SK-N-SH (cell line): ENCODE results near the gene TGM5. TPM values are rescaled to one million over a fixed set of nuclear protein-coding genes. Genes with fewer than 3 reads are reported as not detected.

Experiments used
- CTCF ChIA-PET: fragments of 300-600, 350-600 bp; formaldehyde crosslinking; extraction: SDS; loops from one replicate; lab custom pipeline; 2021; lab: Yijun Ruan, JAX
- POLR2A ChIA-PET: fragments of 350-600 bp; sonication (Branson Sonifier 250); formaldehyde crosslinking; extraction: SDS; loops from one replicate; lab custom pipeline; 2020; ENCODE audit warnings: antibody characterized with exemption, inconsistent platforms; lab: Yijun Ruan, JAX
- DNase-seq: peaks from one replicate; pipeline ENCODE4 v3.0.0; 2012
- H2AFZ ChIP-seq: fragments of 200-600 bp; sonication (generic); 2 replicates; pipeline ENCODE4 v1.8.1; 2016; ENCODE audit warnings: antibody characterized with exemption, mild to moderate bottlenecking, low read depth
- H3F3A ChIP-seq: fragments of 200-600 bp; sonication (generic); replicated peaks from 2 replicates; pipeline ENCODE3; 2016; ENCODE audit warnings: antibody characterized with exemption, mild to moderate bottlenecking; ENCODE audit not compliant: insufficient read depth
- H3K27ac ChIP-seq, 2 experiments: fragments of 200-500 bp in 1 of 2; fragments of 200-600 bp in 1 of 2; sonication (Bioruptor generic) in 1 of 2; sonication (generic), shearing (Covaris generic) in 1 of 2; 2 replicates each; pipeline versions ENCODE4 v1.5.1 to v1.6.1; 2014 to 2016; ENCODE audit warnings: low read depth in 2 of 2, inconsistent platforms in 1 of 2, low read length in 1 of 2, mild to moderate bottlenecking in 1 of 2, mixed read lengths in 1 of 2
- H3K27me3 ChIP-seq: fragments of 200-600 bp; sonication (generic), shearing (Covaris generic); 2 replicates; pipeline ENCODE4 v1.6.1; 2016; ENCODE audit warnings: mixed run types; ENCODE audit not compliant: insufficient read depth
- H3K36me3 ChIP-seq, 2 experiments: fragments of 200-500 bp in 1 of 2; fragments of 200-600 bp in 1 of 2; sonication (Bioruptor generic) in 1 of 2; sonication (generic) in 1 of 2; replicated peaks in 1 of 2; 2 replicates each; pipeline versions ENCODE3 to v1.5.1; 2014 to 2016; ENCODE audit warnings: low read length in 1 of 2, mild to moderate bottlenecking in 1 of 2; ENCODE audit not compliant: insufficient read depth in 2 of 2, control insufficient read depth in 1 of 2
- H3K4me1 ChIP-seq, 2 experiments: fragments of 200-500 bp in 1 of 2; fragments of 200-600 bp in 1 of 2; sonication (Bioruptor generic) in 1 of 2; sonication (generic), shearing (Covaris generic) in 1 of 2; 2 replicates each; pipeline versions ENCODE4 v1.5.1 to v1.6.1; 2014 to 2016; ENCODE audit warnings: low read depth in 1 of 2, low read length in 1 of 2, mixed run types in 1 of 2; ENCODE audit not compliant: insufficient read depth in 2 of 2, control insufficient read depth in 1 of 2
- H3K4me2 ChIP-seq: fragments of 200-600 bp; sonication (generic), shearing (Covaris generic); 2 replicates; pipeline ENCODE4 v1.6.1; 2017; ENCODE audit warnings: mixed run types
- H3K4me3 ChIP-seq, 2 experiments: fragments of 200-500 bp in 1 of 2; fragments of 200-600 bp in 1 of 2; sonication (Bioruptor generic) in 1 of 2; sonication (generic), shearing (Covaris generic) in 1 of 2; 2 replicates each; pipeline versions ENCODE4 v1.5.1 to v1.8.1; 2014 to 2016; ENCODE audit warnings: low read depth in 2 of 2, inconsistent platforms in 1 of 2, low read length in 1 of 2, mild to moderate bottlenecking in 1 of 2, mixed read lengths in 1 of 2, moderate library complexity in 1 of 2
- H3K79me2 ChIP-seq: fragments of 200-600 bp; sonication (generic); 2 replicates; pipeline ENCODE4 v1.8.1; 2017; ENCODE audit warnings: mild to moderate bottlenecking; ENCODE audit not compliant: insufficient read depth
- H3K9ac ChIP-seq: fragments of 200-600 bp; sonication (generic); 2 replicates; pipeline ENCODE4 v1.6.1; 2017; ENCODE audit warnings: mixed run types
- H3K9me2 ChIP-seq: fragments of 200-600 bp; sonication (generic); 2 replicates; pipeline ENCODE4 v1.6.1; 2017; ENCODE audit warnings: mixed run types
- H3K9me3 ChIP-seq: fragments of 200-600 bp; sonication (generic); 2 replicates; pipeline ENCODE4 v1.6.1; 2017; ENCODE audit warnings: mixed run types, mild to moderate bottlenecking, moderate library complexity
- H4K20me1 ChIP-seq: fragments of 200-600 bp; sonication (generic); 2 replicates; pipeline ENCODE4 v1.6.1; 2017; ENCODE audit warnings: mild to moderate bottlenecking, mixed run types; ENCODE audit not compliant: insufficient read depth
- ELF1 ChIP-seq: IDR thresholded peaks from 2 replicates; pipeline ENCODE4 v1.4.0; 2012
- EP300 ChIP-seq, 2 experiments: IDR thresholded peaks; 2 replicates each; pipeline versions ENCODE4 v1.4.0 to v1.6.1; 2012; ENCODE audit warnings: borderline replicate concordance in 1 of 2, low read depth in 1 of 2, low read length in 1 of 2
- FOSL2 ChIP-seq: IDR thresholded peaks from 2 replicates; pipeline ENCODE4 v1.4.0; 2012; ENCODE audit warnings: low read depth, mild to moderate bottlenecking, moderate library complexity, borderline replicate concordance
- FOXM1 ChIP-seq: IDR thresholded peaks from 2 replicates; pipeline ENCODE4 v1.4.0; 2012; ENCODE audit warnings: low read depth, mild to moderate bottlenecking
- JUND ChIP-seq: IDR thresholded peaks from 2 replicates; pipeline ENCODE4 v1.4.0; 2012
- MEF2A ChIP-seq: IDR thresholded peaks from 2 replicates; pipeline ENCODE4 v1.4.0; 2012; ENCODE audit warnings: low read depth, borderline replicate concordance
- NFIC ChIP-seq: IDR thresholded peaks from 2 replicates; pipeline ENCODE4 v1.4.0; 2012; ENCODE audit warnings: borderline replicate concordance
- POLR2AphosphoS5 ChIP-seq: IDR thresholded peaks from 2 replicates; pipeline ENCODE4 v1.6.1; 2012; ENCODE audit warnings: low read depth, low read length
- RCOR1 ChIP-seq: fragments of 150-350 bp; IDR thresholded peaks from 2 replicates; pipeline ENCODE4 v1.6.1; 2017; ENCODE audit warnings: antibody characterized with exemption, low read length
- RFX5 ChIP-seq: IDR thresholded peaks from 2 replicates; pipeline ENCODE4 v1.6.1; 2012; ENCODE audit warnings: mild to moderate bottlenecking, improper control_type of control experiment, low read length
- SIN3A ChIP-seq: IDR thresholded peaks from 2 replicates; pipeline ENCODE4 v1.6.1; 2012; ENCODE audit warnings: low read depth, mild to moderate bottlenecking, low read length, moderate library complexity, borderline replicate concordance
- SMC3 ChIP-seq: IDR thresholded peaks from 2 replicates; pipeline ENCODE4 v1.6.1; 2012; ENCODE audit warnings: low read depth, low read length, improper control_type of control experiment
- TAF1 ChIP-seq: IDR thresholded peaks from 2 replicates; pipeline ENCODE4 v1.6.1; 2012; ENCODE audit warnings: low read depth, mild to moderate bottlenecking, low read length, moderate library complexity, borderline replicate concordance
- TCF12 ChIP-seq: IDR thresholded peaks from 2 replicates; pipeline ENCODE4 v1.4.0; 2012
- TEAD4 ChIP-seq: IDR thresholded peaks from 2 replicates; pipeline ENCODE4 v1.4.0; 2012; ENCODE audit warnings: mild to moderate bottlenecking, borderline replicate concordance; ENCODE audit not compliant: insufficient read depth
- YY1 ChIP-seq: IDR thresholded peaks from 2 replicates; pipeline ENCODE4 v1.4.0; 2012; ENCODE audit warnings: low read depth, mild to moderate bottlenecking
- WGBS: methylation state at CpG from one replicate; pipeline ENCODE4 v1.1.6; 2017; ENCODE audit warnings: low lambda C conversion rate; 5-methylcytosine and 5-hydroxymethylcytosine counted together
- polyA plus RNA-seq, 3 experiments: library from polyadenylated mRNA; depleted of rRNA; stranded (reverse); fragments of >200 nt; gene quantifications; 2 replicates each; pipeline ENCODE4 v1.2.3, GENCODE V29; 2012
- TF ChIP-seq, protein P1 (sequence below): IDR thresholded peaks from 2 replicates; pipeline ENCODE4 v1.4.0; 2012; ENCODE audit warnings: low read depth
- TF ChIP-seq, protein P2 (sequence below): IDR thresholded peaks from 2 replicates; pipeline ENCODE4 v1.6.1; 2012; ENCODE audit warnings: mild to moderate bottlenecking, low read depth, low read length, moderate library complexity
- TF ChIP-seq, protein P3 (sequence below): IDR thresholded peaks from 2 replicates; pipeline ENCODE4 v1.4.0; 2012; ENCODE audit warnings: low read depth, borderline replicate concordance
- TF ChIP-seq, protein P4 (sequence below): IDR thresholded peaks from 2 replicates; pipeline ENCODE4 v1.4.0; 2012; ENCODE audit warnings: low read depth, borderline replicate concordance

TGM5 gene
- polyA plus RNA-seq, 1 of the 3 experiments (the other 2 are of a cell fraction) = not detected

DNA sequence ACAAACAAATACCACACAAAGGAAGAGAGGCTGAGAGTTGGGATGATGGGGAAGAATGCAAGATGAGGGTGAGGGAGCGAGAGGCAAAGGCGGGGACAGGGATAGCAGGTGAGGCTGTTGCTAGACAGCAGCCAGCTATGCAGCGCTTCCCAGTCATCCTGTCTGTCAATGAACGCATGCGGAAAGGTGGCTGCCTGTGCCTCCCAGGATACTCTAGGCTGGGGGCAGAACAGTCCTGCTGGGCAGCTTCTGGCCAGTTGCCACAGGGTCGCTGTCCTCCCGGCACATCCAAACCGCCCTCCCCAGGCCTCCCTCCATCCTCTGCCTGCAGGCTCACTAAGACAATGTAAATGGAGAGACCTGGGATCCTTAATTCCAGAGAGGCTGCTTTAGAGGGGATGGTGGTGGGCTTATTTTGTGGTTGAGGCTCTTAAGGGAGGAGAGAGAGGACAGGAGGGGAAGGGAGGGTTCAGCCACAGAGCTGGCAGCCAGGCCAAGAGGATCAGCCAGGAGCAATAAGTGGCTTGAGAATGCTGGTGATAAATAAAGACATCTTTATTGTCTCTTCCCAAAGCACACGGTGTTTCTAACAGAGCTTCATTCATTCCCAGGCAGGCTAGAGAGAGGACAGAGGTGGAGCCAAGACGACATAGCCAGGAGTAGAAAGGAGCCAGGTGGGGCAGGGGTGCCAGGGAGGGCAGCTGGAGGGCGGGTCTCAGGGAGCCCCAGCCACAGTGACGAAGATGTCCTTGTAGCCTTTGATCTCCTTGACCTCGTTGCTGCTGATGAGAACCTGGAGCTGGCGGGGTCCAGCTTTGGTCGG, 9.2 kb upstream of the TGM5 start (continued):
- TF ChIP-seq TAF1 = no peak
- TF ChIP-seq, protein P1, sequence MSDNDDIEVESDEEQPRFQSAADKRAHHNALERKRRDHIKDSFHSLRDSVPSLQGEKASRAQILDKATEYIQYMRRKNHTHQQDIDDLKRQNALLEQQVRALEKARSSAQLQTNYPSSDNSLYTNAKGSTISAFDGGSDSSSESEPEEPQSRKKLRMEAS = no peak
- TF ChIP-seq FOSL2 = no peak
- no peak for TF ChIP-seq MEF2A
- TF ChIP-seq FOXM1 = no peak
- no peak for TF ChIP-seq POLR2AphosphoS5
- no peak for TF ChIP-seq ELF1
- no peak for TF ChIP-seq RFX5
- TF ChIP-seq SIN3A = no peak
- TF ChIP-seq, all 33 proteins: peak for 0

DNA sequence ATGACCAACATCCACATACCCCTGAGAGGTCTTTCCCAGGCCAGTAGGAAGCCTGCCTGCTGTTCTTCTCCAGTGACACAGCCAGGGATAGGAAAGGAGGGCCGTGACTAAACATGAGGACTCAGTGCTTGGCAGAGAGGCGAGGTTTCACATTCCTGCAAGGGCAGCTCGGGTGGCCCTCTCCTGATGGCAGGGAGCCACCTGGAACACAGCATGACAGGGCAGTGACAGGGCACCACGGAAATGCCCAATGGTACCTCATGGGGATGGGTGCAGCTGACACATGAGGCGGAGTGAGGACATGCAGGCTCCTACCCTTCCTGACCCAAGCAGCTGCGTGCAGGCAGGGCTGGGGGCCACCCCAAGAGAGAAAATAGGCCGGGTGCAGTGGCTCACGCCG, 7.4 kb upstream of the TGM5 start:
- WGBS = 64% methylated on average over 6 of the region's 9 CpGs
- CTCF ChIA-PET = interaction anchor here (0.8 to 1.9 kb wide), 4 partner anchors 12 to 85 kb away, joined by 3 to 11 read pairs (median 4); no protein-coding TSS in a partner anchor

DNA sequence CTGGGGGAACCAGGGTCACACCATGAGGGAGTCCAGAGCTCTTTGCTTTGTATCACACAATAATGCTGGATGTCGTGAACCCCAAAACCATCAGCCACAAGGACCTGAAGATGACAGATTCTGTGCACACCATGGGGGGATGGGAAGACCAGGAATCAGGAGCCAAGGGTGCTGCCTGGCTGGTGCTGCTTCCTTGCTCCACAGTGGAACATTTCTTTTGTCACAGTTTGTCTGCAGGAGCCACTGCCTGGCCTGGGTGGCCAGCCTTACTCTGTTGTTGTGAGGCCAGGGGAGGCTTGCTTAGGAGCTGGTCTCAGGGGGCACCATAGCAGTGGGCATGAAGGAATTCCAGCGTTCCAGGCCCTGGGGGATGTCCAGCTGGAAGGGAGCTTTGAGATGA, 6.5 kb upstream of the TGM5 start:
- H2AFZ ChIP-seq = no peak overlapping the region
- H3K4me3 ChIP-seq = no peak overlapping the region
- CTCF ChIA-PET = interaction anchor here (0.6 to 1.9 kb wide), 5 partner anchors 13 to 92 kb away, joined by 3 to 11 read pairs (median 4); no protein-coding TSS in a partner anchor
- WGBS = 33% methylated on average over 2 of the region's 2 CpGs
- DNase-seq = no peak
- no peaks in the 10 kb centered on the region for H3K9me2 ChIP-seq
- no peaks in the 10 kb centered on the region for H3F3A ChIP-seq
- H3K9ac ChIP-seq = no peak overlapping the region
- no peak overlapping the region for H3K4me2 ChIP-seq
- H3K27me3 ChIP-seq = peaks cover 5% of the 10 kb centered on the region; the same call in 1 of the 2 replicates
- H3K9me3 ChIP-seq = no peaks in the 10 kb centered on the region
- no peaks in the 10 kb centered on the region for H3K4me1 ChIP-seq
- H4K20me1 ChIP-seq = no peaks in the 10 kb centered on the region
- no peak overlapping the region for H3K27ac ChIP-seq
- POLR2A ChIA-PET = no interaction called here
- H3K79me2 ChIP-seq = no peaks in the 10 kb centered on the region
- H3K36me3 ChIP-seq = no peaks in the 10 kb centered on the region
- TF ChIP-seq POLR2AphosphoS5 (no peak), MEF2A (no peak), ELF1 (no peak), YY1 (no peak), RFX5 (no peak), NFIC (no peak), RCOR1 (no peak)
- TF ChIP-seq, protein P2, sequence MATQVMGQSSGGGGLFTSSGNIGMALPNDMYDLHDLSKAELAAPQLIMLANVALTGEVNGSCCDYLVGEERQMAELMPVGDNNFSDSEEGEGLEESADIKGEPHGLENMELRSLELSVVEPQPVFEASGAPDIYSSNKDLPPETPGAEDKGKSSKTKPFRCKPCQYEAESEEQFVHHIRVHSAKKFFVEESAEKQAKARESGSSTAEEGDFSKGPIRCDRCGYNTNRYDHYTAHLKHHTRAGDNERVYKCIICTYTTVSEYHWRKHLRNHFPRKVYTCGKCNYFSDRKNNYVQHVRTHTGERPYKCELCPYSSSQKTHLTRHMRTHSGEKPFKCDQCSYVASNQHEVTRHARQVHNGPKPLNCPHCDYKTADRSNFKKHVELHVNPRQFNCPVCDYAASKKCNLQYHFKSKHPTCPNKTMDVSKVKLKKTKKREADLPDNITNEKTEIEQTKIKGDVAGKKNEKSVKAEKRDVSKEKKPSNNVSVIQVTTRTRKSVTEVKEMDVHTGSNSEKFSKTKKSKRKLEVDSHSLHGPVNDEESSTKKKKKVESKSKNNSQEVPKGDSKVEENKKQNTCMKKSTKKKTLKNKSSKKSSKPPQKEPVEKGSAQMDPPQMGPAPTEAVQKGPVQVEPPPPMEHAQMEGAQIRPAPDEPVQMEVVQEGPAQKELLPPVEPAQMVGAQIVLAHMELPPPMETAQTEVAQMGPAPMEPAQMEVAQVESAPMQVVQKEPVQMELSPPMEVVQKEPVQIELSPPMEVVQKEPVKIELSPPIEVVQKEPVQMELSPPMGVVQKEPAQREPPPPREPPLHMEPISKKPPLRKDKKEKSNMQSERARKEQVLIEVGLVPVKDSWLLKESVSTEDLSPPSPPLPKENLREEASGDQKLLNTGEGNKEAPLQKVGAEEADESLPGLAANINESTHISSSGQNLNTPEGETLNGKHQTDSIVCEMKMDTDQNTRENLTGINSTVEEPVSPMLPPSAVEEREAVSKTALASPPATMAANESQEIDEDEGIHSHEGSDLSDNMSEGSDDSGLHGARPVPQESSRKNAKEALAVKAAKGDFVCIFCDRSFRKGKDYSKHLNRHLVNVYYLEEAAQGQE = no peak
- TF ChIP-seq, protein P3, sequence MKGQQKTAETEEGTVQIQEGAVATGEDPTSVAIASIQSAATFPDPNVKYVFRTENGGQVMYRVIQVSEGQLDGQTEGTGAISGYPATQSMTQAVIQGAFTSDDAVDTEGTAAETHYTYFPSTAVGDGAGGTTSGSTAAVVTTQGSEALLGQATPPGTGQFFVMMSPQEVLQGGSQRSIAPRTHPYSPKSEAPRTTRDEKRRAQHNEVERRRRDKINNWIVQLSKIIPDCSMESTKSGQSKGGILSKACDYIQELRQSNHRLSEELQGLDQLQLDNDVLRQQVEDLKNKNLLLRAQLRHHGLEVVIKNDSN = no peak
- TF ChIP-seq, protein P4, sequence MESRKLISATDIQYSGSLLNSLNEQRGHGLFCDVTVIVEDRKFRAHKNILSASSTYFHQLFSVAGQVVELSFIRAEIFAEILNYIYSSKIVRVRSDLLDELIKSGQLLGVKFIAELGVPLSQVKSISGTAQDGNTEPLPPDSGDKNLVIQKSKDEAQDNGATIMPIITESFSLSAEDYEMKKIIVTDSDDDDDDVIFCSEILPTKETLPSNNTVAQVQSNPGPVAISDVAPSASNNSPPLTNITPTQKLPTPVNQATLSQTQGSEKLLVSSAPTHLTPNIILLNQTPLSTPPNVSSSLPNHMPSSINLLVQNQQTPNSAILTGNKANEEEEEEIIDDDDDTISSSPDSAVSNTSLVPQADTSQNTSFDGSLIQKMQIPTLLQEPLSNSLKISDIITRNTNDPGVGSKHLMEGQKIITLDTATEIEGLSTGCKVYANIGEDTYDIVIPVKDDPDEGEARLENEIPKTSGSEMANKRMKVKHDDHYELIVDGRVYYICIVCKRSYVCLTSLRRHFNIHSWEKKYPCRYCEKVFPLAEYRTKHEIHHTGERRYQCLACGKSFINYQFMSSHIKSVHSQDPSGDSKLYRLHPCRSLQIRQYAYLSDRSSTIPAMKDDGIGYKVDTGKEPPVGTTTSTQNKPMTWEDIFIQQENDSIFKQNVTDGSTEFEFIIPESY = no peak

More for the DNA sequence above, 7.4 kb upstream of the TGM5 start:
- no peak for DNase-seq
- Histone ChIP-seq H3K79me2 (no peaks in the 10 kb centered on the region), H3K4me3 (no peak overlapping the region), H3K27me3 (peaks cover 4% of the 10 kb centered on the region; the same call in 1 of the 2 replicates), H3K4me1 (no peaks in the 10 kb centered on the region), H3K9ac (no peak overlapping the region), H4K20me1 (no peaks in the 10 kb centered on the region), H3K4me2 (no peak overlapping the region), H2AFZ (no peak overlapping the region), H3K9me3 (no peaks in the 10 kb centered on the region), H3K36me3 (no peaks in the 10 kb centered on the region), H3K9me2 (no peaks in the 10 kb centered on the region), H3F3A (no peaks in the 10 kb centered on the region), H3K27ac (no peak overlapping the region)
- POLR2A ChIA-PET = no interaction called here
- TF ChIP-seq SMC3 (no peak), MEF2A (no peak), TCF12 (no peak), JUND (no peak), TEAD4 (no peak), EP300 (IDR thresholded peaks at IDR 0.05; ENCODE audit: borderline replicate concordance in 1 of 2, low read depth in 1 of 2, low read length in 1 of 2) (no peak), RCOR1 (no peak), TAF1 (no peak)
